ENCODE results near the gene MRGPRD.

The MRGPRD gene

GRCh38 chr11:69011624-69012091 lies 30.9 kb upstream of the MRGPRD start:
- H3K4me3 ChIP-seq (replicated peaks; ENCODE audit: insufficient read depth, low read length): no peak overlapping the region
- DNase-seq (ENCODE audit: low read depth in 1 of 2, low spot score in 1 of 2): no peak
- TF ChIP-seq, protein P1, sequence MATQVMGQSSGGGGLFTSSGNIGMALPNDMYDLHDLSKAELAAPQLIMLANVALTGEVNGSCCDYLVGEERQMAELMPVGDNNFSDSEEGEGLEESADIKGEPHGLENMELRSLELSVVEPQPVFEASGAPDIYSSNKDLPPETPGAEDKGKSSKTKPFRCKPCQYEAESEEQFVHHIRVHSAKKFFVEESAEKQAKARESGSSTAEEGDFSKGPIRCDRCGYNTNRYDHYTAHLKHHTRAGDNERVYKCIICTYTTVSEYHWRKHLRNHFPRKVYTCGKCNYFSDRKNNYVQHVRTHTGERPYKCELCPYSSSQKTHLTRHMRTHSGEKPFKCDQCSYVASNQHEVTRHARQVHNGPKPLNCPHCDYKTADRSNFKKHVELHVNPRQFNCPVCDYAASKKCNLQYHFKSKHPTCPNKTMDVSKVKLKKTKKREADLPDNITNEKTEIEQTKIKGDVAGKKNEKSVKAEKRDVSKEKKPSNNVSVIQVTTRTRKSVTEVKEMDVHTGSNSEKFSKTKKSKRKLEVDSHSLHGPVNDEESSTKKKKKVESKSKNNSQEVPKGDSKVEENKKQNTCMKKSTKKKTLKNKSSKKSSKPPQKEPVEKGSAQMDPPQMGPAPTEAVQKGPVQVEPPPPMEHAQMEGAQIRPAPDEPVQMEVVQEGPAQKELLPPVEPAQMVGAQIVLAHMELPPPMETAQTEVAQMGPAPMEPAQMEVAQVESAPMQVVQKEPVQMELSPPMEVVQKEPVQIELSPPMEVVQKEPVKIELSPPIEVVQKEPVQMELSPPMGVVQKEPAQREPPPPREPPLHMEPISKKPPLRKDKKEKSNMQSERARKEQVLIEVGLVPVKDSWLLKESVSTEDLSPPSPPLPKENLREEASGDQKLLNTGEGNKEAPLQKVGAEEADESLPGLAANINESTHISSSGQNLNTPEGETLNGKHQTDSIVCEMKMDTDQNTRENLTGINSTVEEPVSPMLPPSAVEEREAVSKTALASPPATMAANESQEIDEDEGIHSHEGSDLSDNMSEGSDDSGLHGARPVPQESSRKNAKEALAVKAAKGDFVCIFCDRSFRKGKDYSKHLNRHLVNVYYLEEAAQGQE (IDR thresholded peaks at IDR 0.05; ENCODE audit: insufficient replicate concordance, low read depth): no peak
- TF ChIP-seq POLR2AphosphoS5 (IDR thresholded peaks at IDR 0.05; ENCODE audit: low read depth) (no peak), GABPA (IDR thresholded peaks at IDR 0.05; ENCODE audit: low read depth) (no peak), SPI1 (IDR thresholded peaks at IDR 0.05; ENCODE audit: borderline replicate concordance, low read depth) (no peak), CTCF (IDR thresholded peaks at IDR 0.05; ENCODE audit: insufficient read depth, low read length) (no peak)
- H3K27ac ChIP-seq (replicated peaks): no peak overlapping the region
- no peaks in the 10 kb centered on the region for H3K27me3 ChIP-seq (ENCODE audit: insufficient read depth, poor library complexity, severe bottlenecking)

DNA sequence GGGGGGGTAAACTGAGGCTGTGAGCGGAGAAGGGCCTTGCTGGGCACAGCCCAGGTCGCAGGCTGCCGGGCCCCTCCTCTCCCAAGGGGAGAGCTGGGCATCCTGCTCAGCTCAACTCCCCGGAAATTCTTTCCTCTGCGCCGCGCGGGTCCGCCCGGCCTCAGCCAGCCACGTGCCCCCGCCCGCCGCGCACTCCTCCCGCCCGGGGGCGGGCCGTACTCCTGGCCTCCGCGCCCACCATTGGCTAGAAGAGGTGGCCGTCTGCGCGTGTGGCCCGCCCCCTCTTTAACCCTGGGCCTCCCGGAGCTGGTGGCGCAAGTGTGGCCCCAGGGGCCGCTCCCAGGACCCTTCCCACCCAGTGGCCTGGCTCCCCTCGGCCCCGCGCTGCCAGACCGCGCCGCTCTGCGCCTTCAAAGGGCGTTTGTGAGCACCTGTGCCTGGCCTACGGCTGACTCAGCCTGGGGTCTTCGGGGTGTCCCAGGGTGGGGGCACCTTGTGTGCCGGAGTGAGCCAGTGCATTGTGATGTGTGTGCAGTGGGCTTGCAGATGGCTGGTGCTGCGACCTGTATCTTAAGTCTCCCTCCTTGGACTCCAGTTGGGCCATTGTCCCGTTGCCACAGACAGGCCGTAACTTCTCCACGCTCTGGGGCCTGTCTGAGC lies 30.3 kb upstream of the MRGPRD start:
- Histone ChIP-seq H3K4me3 (replicated peaks; ENCODE audit: insufficient read depth, low read length) (no peak overlapping the region), H3K27ac (replicated peaks) (no peak overlapping the region), H3K27me3 (ENCODE audit: insufficient read depth, poor library complexity, severe bottlenecking) (no peaks in the 10 kb centered on the region)
- peak; percentile 37 to 38 for DNase-seq (ENCODE audit: low read depth in 1 of 2, low spot score in 1 of 2)
- TF ChIP-seq SPI1 (IDR thresholded peaks at IDR 0.05; ENCODE audit: borderline replicate concordance, low read depth) (no peak), GABPA (IDR thresholded peaks at IDR 0.05; ENCODE audit: low read depth) (no peak), CTCF (IDR thresholded peaks at IDR 0.05; ENCODE audit: insufficient read depth, low read length) (no peak), POLR2AphosphoS5 (IDR thresholded peaks at IDR 0.05; ENCODE audit: low read depth) (no peak)
- TF ChIP-seq, protein P1 (IDR thresholded peaks at IDR 0.05; ENCODE audit: insufficient replicate concordance, low read depth): no peak

DNA sequence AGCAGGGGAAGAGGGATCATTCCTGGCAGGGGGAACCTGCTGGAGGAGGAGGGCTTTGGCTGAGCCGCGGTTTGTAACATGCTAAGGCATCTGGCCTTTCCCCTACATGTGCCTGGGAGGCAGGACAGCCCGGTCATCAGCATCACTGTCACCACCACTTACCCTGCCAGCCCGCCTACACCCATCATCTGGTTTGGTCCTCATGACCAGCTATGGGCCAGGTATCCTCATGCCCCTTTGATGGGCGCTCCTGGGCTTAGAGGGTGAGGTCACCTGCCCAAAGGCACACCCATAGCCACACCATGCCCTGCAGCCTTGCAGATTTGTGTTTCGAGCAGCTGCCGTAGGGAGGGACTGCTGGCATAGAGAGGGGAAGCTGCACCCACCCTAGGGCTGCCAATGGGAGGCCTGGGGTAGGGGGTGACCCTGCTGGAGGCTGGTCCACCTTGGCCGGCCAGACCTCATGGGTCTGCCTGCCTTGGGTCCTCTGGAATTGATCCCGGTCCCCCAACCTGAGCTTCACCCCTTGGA lies 29.6 kb upstream of the MRGPRD start:
- Histone ChIP-seq H3K4me3 (replicated peaks; ENCODE audit: insufficient read depth, low read length) (no peak overlapping the region), H3K27me3 (ENCODE audit: insufficient read depth, poor library complexity, severe bottlenecking) (no peaks in the 10 kb centered on the region), H3K27ac (replicated peaks) (no peak overlapping the region)
- TF ChIP-seq GABPA (IDR thresholded peaks at IDR 0.05; ENCODE audit: low read depth): no peak
- TF ChIP-seq, protein P1 (IDR thresholded peaks at IDR 0.05; ENCODE audit: insufficient replicate concordance, low read depth): no peak
- no peak for TF ChIP-seq SPI1 (IDR thresholded peaks at IDR 0.05; ENCODE audit: borderline replicate concordance, low read depth)
- no peak for TF ChIP-seq POLR2AphosphoS5 (IDR thresholded peaks at IDR 0.05; ENCODE audit: low read depth)
- TF ChIP-seq CTCF (IDR thresholded peaks at IDR 0.05; ENCODE audit: insufficient read depth, low read length): no peak
- no peak for DNase-seq (ENCODE audit: low read depth in 1 of 2, low spot score in 1 of 2)

Measured in HL-60 (cell line).